GM21526 (cell line): ENCODE measurements around the gene CALN1.
"Not testable (repeated sequence)": the region's sequence is repeated elsewhere in the genome, so short reads cannot be mapped to it uniquely, and the experiment has no call there.

Source experiments
- ATAC-seq: cut with Tn5 transposase; IDR thresholded peaks from one replicate; pipeline ENCODE4 v1.9.1; 2021; ENCODE audit warnings: moderate library complexity; ENCODE audit not compliant: unreplicated experiment, low FRiP score

Gene CALN1

DNA sequence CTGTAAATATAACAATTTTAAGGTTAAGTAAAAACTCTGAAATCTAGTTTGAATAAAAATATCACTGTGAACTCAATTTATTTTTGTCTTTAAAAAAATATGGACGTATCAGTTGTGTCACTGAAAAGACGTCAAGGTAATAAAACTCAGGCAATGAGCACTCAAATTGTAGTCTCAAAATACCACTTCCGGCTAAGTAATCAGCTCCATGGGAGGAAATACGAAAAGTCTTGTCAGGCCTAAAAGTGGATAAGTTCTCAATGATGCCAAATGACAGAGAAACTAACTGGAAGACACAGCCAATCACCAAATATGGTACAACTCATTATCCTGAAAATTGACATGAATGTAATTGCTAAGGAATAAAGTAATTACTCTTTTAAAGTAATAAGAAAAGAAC is 719 bp downstream of the CALN1 start:
- ATAC-seq: no peak

DNA sequence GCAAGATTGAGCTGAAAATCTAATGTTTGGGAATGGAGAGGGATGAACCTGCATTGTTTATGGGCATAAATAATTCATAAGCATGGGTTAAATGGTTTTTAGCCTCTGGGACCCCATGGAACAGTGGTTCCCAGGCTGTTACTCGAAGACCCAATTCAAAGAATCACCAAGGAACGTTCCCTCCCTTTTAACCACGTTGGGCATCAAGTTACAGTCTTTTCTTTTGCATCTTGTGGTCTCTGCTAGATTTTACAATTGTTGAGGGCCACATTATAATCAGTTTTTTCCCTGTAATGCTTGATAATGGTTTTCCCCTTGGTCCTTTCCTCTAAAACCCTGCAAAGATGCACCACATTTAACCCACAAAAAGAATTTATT is 2.5 kb downstream of the CALN1 start:
- no peak for ATAC-seq

DNA sequence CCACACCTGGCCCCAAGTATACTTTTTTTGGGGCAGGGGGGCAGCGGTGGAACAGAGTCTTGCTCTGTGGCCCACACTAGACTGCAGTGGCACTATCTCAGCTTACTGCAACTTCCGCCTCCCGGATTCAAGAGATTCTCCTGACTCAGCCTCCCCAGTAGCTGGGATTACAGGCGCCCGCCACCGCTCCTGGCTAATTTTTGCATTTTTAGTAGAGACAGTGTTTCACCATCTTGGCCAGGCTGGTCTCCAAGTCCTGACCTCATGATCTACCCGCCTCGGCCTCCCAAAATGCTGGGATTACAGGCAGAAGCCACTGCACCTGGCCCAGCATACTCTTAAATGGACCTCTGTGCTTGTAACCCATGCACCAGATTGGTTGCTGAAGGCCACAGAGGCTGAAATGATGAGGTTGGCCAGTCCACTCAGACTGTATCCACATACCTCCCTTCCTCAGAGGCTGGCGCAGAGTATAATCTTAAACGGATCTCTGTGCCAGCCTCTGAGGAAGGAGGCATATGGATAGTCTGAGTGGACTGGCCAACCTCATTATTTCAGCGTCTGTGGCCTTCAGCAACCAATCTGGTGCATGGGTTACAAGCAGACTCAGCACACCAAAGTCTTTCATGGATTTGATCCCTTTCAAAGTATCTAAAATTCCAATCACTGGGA is 3.0 kb downstream of the CALN1 start:
- ATAC-seq: no peak

GRCh38 chr7:72406820-72407403 is 5.2 kb downstream of the CALN1 start:
- no peak for ATAC-seq

DNA sequence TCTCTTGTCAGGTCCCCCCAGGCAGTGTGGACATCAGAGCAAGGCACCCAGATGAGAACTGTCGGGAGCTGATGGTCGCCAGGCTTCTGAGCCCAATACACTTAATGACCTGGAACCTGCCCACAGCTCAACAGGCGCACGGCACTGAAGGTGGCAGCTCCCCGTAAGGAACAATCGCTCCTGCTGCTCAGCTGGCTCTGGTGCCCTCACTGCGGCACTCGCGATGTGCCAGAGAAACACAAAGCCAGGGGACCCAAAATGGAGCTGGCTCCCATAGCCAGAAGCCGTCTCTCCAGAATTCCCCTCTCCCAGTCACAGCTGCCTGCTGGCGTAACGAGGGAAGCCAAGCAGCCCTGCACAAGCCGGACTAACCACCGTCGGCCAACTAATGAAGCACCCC is 6.3 kb downstream of the CALN1 start:
- no peak for ATAC-seq

- no peak for ATAC-seq
These were observed 6.7 kb downstream of the CALN1 start for GRCh38 chr7:72405418-72405817.

- no peak for ATAC-seq
These were observed 7.4 kb downstream of the CALN1 start for GRCh38 chr7:72404743-72405142.

- no peak for ATAC-seq
These were observed 8.6 kb downstream of the CALN1 start for GRCh38 chr7:72403458-72404076.

GRCh38 chr7:72394016-72394415 is 18.1 kb downstream of the CALN1 start:
- no peak for ATAC-seq

GRCh38 chr7:72391821-72392377 is 20.2 kb downstream of the CALN1 start:
- ATAC-seq: no peak

- ATAC-seq: no peak
These were observed 26.0 kb downstream of the CALN1 start for GRCh38 chr7:72386118-72386517.

DNA sequence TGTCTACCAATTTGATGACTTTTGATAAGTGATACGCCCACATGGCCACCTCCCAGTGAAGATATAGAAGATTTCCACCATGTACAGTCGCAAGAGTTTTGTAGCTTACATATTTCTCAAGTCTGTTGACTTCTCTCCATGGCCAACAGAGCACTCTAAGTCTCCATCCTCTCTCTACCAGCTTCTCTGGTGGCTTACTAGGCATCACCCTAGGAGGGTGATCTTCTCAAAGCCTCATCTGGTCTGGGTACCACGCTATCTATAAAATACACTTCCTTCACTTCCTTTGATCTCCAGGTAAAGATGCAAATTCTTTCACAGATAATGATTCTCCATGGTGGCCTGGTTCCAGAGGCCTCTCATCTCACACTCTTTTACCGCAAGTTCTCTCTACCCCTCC is 49.9 kb downstream of the CALN1 start:
- no peak for ATAC-seq

DNA sequence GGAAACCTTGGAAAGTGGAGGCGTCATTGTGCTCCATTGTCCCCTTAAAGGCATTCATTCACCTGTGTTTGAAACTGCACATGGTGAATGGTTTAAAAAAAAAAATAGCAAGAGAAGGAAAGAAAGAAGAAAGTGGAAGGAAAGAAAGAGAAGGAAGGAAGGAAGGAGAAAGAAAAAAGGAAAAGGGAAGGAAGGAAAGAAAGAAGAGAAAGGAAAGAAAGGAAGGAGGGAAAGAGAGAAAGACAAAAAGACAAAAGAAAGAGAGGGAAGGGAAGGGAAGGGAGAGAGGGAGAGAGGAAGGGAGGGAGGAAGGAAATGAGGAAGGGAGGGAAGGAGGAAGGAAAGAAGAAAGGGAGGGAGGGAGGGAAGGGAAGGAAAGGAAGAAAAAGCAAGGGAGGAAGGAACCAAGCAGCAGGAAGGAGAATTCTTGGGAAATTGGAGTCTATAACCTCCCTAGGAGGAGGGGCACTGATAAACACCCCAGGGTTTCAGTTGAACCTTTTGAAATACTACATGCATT is 66.9 kb downstream of the CALN1 start:
- ATAC-seq: no peak

DNA sequence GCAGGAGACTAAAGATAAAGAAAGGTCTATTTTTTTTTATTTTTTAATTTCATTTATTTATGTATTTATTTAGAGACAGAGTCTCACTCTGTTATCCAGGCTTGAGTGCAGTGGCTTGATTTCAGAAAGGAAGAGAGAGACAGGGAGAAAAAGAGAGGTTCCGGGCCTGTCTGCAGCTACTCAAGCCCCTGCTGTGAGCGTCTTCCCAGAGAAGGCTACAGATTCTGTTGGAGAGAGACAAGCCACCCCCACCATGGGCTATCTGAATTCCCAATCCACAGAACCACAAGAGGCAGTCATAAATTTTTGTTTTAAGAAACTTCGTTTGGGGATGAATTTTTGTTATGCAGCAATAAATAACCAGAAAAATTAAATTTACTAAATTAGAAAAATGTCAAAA is 68.1 kb downstream of the CALN1 start:
- ATAC-seq: no peak

GRCh38 chr7:72343354-72343753 is 68.8 kb downstream of the CALN1 start:
- not testable (repeated sequence) for ATAC-seq

DNA sequence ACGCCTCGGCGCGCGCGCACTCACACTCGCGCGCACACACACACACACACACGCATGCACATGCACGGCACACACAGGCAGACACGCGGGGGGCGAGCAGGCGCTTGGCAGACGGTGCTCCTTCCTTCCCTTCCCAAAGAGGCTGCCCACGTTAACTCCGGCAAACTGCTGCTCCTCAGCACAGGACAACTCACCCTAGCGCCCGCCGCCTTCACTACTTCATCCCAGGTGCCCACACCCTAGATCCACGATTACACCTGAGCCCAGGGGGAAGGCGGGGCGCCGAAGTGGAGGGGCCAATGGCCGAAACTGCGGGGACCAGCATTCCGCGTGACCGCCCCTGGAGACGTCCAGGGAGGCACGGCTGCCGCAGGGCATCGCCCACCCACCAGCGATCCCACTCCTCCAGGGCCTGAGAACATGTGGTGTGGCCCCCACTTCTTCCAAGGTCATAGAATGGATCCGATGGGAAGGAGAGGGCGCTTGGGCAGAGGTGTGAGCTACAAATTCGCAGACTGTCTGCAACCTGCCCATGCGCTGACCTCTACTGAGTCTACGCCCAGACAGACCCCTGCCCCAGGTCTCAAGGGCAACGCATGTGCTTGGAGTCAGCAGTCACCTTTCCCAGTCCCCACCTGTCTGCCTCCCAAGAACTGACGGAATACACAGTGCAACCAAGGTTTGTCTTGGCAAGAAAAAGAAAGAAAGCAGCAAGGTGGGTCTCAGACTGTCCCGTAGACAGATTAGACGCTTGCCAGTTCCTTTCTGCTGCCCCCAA is 74.6 kb downstream of the CALN1 start:
- no peak for ATAC-seq

DNA sequence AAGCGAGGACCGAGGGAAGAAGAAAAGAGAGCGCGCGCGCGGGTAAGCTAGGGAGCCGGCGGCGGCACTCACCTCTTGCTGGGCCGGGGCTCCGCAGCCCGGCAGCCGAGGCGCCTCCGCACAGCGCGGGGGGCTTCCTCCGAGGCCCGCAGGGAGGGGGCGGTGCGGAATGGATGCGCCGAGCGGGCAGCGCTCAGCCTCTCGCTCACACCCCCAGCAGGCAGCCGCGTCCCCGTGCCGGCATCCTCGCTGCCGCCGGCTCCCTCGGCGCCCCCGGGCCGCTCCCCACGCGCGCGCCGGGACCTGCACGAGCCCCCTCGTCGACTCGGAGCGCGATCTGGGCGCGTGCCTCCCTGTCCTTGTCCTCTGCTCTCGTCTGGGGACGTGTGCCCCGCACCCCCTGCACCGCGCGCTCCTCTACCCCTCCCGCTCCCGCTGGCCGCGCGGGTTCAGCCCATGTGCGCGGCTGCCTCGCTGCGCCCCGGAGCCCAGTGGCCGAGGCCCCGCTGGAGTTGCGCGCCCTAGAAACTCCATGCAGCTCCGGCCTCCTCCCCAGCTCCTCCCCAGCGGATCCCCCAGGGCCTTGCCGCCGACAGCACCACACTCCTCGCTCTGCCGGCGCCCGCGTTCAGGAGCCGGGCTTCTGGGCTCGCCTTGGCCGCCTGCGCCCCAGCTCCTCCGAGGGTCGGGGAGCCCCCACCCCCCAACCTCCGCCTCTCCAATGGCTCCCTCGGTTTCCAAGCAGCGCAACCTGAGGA is 75.3 kb downstream of the CALN1 start:
- no peak for ATAC-seq

DNA sequence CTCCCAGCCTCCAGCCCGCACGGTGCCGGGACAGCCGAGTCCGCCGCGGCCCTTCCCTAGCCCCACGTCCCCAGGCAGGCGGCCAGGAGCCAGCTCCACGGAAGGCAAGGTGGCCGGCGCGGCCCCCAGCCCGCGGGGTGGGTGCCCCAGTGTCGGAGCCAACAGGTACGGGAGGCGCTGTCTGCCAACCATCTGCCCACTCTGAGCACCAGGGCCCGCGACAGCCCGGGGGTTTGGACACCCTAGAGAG is 75.8 kb downstream of the CALN1 start:
- ATAC-seq: no peak

- ATAC-seq: no peak
These were observed 76.4 kb downstream of the CALN1 start for GRCh38 chr7:72335561-72336381.

DNA sequence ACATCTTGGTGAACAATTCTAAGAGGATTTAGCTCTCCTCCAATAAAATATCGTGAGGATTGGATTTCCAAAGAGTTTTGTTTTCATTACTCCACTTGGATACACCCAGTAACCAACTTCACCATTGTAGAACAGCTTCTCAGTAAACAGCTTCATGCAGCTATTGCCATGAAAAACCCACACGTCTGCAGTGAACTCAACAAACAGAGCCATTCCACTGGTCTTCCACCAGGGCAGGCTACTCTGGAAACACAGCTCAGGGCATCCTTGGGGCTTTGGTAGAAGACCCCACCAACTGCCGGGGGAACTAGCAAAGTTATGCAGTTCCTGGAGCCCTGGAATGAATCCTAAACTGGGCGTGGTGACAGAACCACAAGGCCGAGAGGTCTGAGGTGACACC is 77.4 kb downstream of the CALN1 start:
- no peak for ATAC-seq
